Transverse colon (tissue), 4 donors: ENCODE data around the gene ALK. TPM values are rescaled to one million over a fixed set of nuclear protein-coding genes. Genes with fewer than 3 reads are reported as not detected.

ENCODE experiments used
- DNase-seq: peaks from one replicate; pipeline ENCODE4 v3.0.0-alpha.2; 2019
- H3K27ac ChIP-seq, 4 donors: fragments of 200-600 bp; sonication (generic); 2 replicates each; pipeline ENCODE4 v1.5.1; 2016 to 2018; ENCODE audit warnings: inconsistent platforms in 4 of 4
- H3K27me3 ChIP-seq: fragments of 200-600 bp; sonication (generic); 2 replicates; pipeline ENCODE4 v1.5.1; 2017; ENCODE audit warnings: inconsistent platforms
- H3K36me3 ChIP-seq, 4 donors: fragments of 200-600 bp; sonication (generic); 2 replicates each; pipeline ENCODE4 v1.5.1; 2017 to 2019; ENCODE audit warnings: inconsistent platforms in 4 of 4
- H3K4me1 ChIP-seq, 4 donors: fragments of 200-600 bp; sonication (generic); 2 replicates each; pipeline ENCODE4 v1.5.1; 2017 to 2020; ENCODE audit warnings: inconsistent platforms in 4 of 4
- H3K4me3 ChIP-seq, 4 donors: fragments of 200-600 bp; sonication (generic); 1 replicate in 1 of 4; 2 replicates in 3 of 4; pipeline versions ENCODE4 v1.5.1 to v1.6.1; 2017 to 2019; ENCODE audit warnings: inconsistent platforms in 4 of 4
- H3K9me3 ChIP-seq, 2 donors: fragments of 200-600 bp; sonication (generic); 2 replicates each; pipeline ENCODE4 v1.5.1; 2017 to 2019; ENCODE audit warnings: inconsistent platforms in 2 of 2
- CTCF ChIP-seq, 5 experiments: fragments of 200-600 bp in 3 of 5; fragments of 450-650 bp in 2 of 5; sonication (generic) in 3 of 5; IDR thresholded peaks; 1 replicate in 2 of 5; 2 replicates in 3 of 5; pipeline ENCODE4 v1.5.1; 2016 to 2017; ENCODE audit warnings: antibody characterized with exemption in 5 of 5, inconsistent platforms in 3 of 5, mild to moderate bottlenecking in 2 of 5, moderate library complexity in 1 of 5
- EP300 ChIP-seq: sonication (generic); formaldehyde crosslinking; IDR thresholded peaks from one replicate; pipeline ENCODE4 v1.6.1; 2017; ENCODE audit warnings: antibody characterized with exemption, low read depth
- POLR2A ChIP-seq: fragments of 450-650 bp; IDR thresholded peaks from one replicate; pipeline ENCODE4 v1.6.1; 2016; ENCODE audit warnings: antibody characterized with exemption, mild to moderate bottlenecking, moderate library complexity
- POLR2AphosphoS5 ChIP-seq, 3 donors: sonication (generic); formaldehyde crosslinking; IDR thresholded peaks; one replicate each; pipeline ENCODE4 v1.6.1; 2016; ENCODE audit warnings: antibody characterized with exemption in 3 of 3
- WGBS, 2 donors: methylation state at CpG; one replicate each; pipeline ENCODE4 v1.1.5; 2018; ENCODE audit warnings: low coverage in 1 of 2; 5-methylcytosine and 5-hydroxymethylcytosine counted together
- in situ Hi-C, 4 donors: fragments of 200-750 bp; cut with MboI; loops; one replicate each; pipeline versions ENCODE4 v1.15.0 to v1.15.1; 2017; ENCODE audit warnings: low sequenced_read_pairs in 3 of 4, low pct_ligation_motif_present in 1 of 4, low pct_unique_long_range_greater_than_20kb in 1 of 4
- intact Hi-C: fragments of 100-400 bp; cut with DNase I; formaldehyde crosslinking; loops from one replicate; pipeline ENCODE4 v1.15.1; 2023; ENCODE audit warnings: low total_unique reads
- total RNA-seq, 4 donors: library from RNA; depleted of rRNA; stranded (reverse); fragments of >200 nt; gene quantifications; one replicate each; pipeline ENCODE4 v1.1.0, GENCODE V29; 2016

Gene ALK
- total RNA-seq, 4 donors from 2014 or later = 0.32 to 0.82 TPM; not detected in 2

- Histone ChIP-seq H3K4me1 (no peaks in the 10 kb centered on the region), H3K9me3 (no peaks in the 10 kb centered on the region), H3K36me3 (no peaks in the 10 kb centered on the region), H3K4me3 (no peak overlapping the region), H3K27ac (no peak overlapping the region), H3K27me3 (no peaks in the 10 kb centered on the region)
- no peak for TF ChIP-seq POLR2AphosphoS5 (IDR thresholded peaks at IDR 0.05)
- no peak for TF ChIP-seq EP300
- TF ChIP-seq POLR2A = no peak
- no peak for TF ChIP-seq CTCF (IDR thresholded peaks at IDR 0.05)
- intact Hi-C loops (no loop called here), in situ Hi-C loops (no loop called here)
- 52% methylated on average over 4 of the region's 4 CpGs; no CpG with 5 or more reads in 1 of the 2 donors for WGBS, 2 donors
- no peak for DNase-seq
These were observed 222.3 kb downstream of the ALK start for GRCh38 chr2:29699045-29699444.

DNA sequence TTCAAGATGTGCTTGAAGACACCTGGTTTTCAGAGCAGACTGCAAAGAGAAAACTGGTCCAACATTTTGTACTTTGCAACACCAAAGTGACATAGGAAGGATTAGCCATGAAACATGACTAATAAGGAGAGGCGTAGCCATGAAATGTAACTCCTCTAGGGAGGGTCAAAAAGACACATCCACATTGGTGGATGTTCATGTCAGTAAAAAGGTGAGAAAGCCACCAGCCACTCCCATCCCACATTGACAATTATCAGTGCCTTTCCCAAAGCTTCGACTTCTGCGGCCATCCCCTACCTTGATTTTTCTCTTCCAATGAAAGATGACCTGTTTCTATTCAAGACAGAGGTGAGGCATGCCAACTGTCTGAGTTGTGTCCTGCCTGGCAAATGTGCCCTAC, 223.2 kb downstream of the ALK start:
- intact Hi-C loops = no loop called here
- Histone ChIP-seq H3K36me3 (no peaks in the 10 kb centered on the region), H3K4me3 (no peak overlapping the region), H3K9me3 (no peaks in the 10 kb centered on the region), H3K27me3 (no peaks in the 10 kb centered on the region), H3K27ac (no peak overlapping the region), H3K4me1 (no peaks in the 10 kb centered on the region)
- in situ Hi-C loops = no loop called here
- no peak for TF ChIP-seq POLR2AphosphoS5 (IDR thresholded peaks at IDR 0.05)
- TF ChIP-seq CTCF (IDR thresholded peaks at IDR 0.05) = no peak
- no peak for TF ChIP-seq EP300
- TF ChIP-seq POLR2A = no peak
- DNase-seq = no peak
- 83 to 92% methylated on average over 2 to 3 of the region's 3 CpGs for WGBS, 2 donors

GRCh38 chr2:29697715-29698114, 223.7 kb downstream of the ALK start:
- Histone ChIP-seq H3K27me3 (no peaks in the 10 kb centered on the region), H3K36me3 (no peaks in the 10 kb centered on the region), H3K4me1 (no peaks in the 10 kb centered on the region), H3K9me3 (no peaks in the 10 kb centered on the region), H3K27ac (no peak overlapping the region), H3K4me3 (no peak overlapping the region)
- in situ Hi-C loops = no loop called here
- TF ChIP-seq POLR2A = no peak
- no peak for TF ChIP-seq EP300
- TF ChIP-seq CTCF (IDR thresholded peaks at IDR 0.05) = no peak
- TF ChIP-seq POLR2AphosphoS5 (IDR thresholded peaks at IDR 0.05) = no peak
- DNase-seq = no peak
- intact Hi-C loops = no loop called here
- WGBS, 2 donors = 50 to 66% methylated on average over 1 to 2 of the region's 2 CpGs

GRCh38 chr2:29697181-29697580, 224.2 kb downstream of the ALK start:
- in situ Hi-C loops (no loop called here), intact Hi-C loops (no loop called here)
- no peaks in the 10 kb centered on the region for H3K27me3 ChIP-seq
- WGBS, 2 donors = 80 to 85% methylated on average over 1 to 3 of the region's 3 CpGs
- H3K9me3 ChIP-seq = no peaks in the 10 kb centered on the region
- H3K27ac ChIP-seq = no peak overlapping the region
- H3K36me3 ChIP-seq = no peaks in the 10 kb centered on the region
- TF ChIP-seq POLR2A (no peak), CTCF (IDR thresholded peaks at IDR 0.05) (no peak), POLR2AphosphoS5 (IDR thresholded peaks at IDR 0.05) (no peak), EP300 (no peak)
- H3K4me3 ChIP-seq = no peak overlapping the region
- H3K4me1 ChIP-seq = no peaks in the 10 kb centered on the region
- no peak for DNase-seq
